HG02885 (cell line): Measurements from ENCODE around the gene TWIST2.

Experiments used
- ATAC-seq: cut with Tn5 transposase; IDR thresholded peaks from one replicate; pipeline ENCODE4 v1.9.1; 2021; ENCODE audit warnings: mild to moderate bottlenecking; ENCODE audit not compliant: unreplicated experiment, poor library complexity

TWIST2 gene

GRCh38 chr2:238835726-238836301 lies 12.1 kb upstream of the TWIST2 start:
- ATAC-seq = no peak

DNA sequence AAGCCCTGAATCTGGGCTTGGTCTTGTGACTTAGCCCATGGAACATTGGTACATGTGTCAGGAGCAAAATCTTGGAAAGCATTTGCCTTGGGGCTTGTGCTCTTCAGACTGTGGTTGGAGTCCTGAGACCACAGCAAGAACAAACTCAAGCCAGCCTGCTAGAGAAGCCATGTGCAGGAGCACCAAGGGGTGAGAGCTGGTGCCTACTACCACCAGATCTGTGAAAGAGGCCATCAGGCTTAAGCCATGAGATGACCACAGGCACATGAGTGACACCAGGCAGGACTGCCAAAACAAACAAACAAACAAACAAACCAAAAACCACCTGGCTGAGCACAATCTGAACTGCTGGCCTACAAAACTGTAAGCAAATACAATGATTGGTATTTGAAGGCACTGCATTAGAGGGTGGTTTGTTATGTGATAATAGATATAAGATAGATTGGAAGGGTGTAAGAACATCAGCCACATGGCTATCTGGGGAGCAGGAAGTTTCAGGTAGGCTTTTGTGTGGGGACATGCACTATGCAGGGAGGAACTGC lies 9.0 kb upstream of the TWIST2 start:
- ATAC-seq = no peak

DNA sequence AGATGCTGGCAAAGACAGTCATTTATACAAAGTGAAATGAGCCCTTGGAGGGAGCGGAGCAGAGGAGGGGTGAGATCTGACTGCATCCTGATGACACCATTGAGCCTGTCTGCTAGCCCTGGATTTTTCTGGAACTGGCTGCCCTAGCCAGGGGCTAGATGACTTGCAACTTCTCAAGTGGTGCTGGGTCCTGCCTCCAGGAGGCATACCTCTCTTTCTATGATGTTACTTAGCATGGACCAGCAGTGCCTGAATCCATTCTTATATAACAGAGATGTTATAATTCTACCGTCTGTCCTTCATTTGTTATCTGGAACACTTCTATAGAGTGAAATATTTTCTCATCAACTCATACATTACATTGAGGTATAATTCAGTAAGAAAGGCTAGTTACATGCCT lies 8.5 kb upstream of the TWIST2 start:
- no peak for ATAC-seq

DNA sequence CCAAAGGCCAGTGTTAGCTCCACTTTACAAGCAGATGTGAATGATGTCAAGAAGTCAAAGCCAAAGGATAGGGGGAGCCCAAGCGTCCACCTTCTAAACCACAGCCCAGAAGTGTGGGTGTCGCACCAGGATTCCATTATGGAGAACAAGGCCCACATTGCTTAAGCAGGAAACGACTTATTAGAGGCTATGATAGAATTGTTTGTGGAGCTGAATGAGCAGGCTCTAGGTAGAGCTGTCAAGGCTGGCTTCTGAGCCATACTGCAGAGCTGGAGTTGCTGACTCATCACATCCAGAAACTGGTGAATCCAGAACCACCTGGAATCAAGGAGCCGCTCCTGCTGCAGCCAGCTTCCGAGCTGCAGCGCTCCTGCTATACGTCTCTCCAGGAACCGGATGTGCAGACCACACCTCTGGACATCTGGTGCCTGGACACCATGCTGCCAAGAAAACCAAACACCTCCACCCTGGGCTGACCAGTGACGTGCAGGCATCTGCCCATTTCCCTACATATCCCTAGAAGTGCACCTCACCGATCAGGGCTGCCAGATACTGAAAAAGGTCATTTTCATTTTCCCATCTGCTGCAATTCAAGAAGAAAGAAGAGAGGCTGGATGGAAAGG lies 6.2 kb upstream of the TWIST2 start:
- no peak for ATAC-seq

DNA sequence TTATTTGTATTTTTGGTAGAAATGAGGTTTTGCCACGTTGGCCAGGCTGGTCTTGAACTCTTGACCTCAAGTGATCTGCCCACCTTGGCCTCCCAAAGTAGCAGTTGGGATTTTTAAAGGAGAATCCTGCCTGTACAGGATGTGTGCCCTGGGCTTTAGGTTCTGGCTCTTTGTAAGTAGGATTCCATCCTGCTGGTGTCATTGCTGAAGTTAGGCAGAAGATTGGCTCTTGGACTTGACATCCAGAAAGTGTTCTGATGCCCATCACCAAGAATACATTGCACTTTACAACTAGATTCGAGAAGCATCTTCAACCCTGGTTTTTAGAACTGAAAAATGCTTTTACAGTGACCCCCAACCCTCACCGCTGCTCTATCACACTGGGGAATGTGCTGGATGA lies 4.4 kb upstream of the TWIST2 start:
- no peak for ATAC-seq

GRCh38 chr2:238845583-238846377 lies 2.1 kb upstream of the TWIST2 start:
- no peak for ATAC-seq

DNA sequence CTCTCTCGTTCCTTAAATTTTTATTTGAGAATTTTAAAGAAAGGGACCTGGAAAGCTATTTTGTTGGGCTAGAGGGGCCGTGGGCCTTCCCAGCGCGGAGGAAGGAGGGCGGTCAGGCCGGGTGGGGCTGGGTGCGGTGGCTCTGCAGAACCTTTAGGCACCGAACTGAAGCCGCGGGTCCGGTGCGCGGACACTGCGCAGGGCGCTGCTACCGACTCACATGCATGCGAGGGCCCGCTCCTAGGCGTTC lies 1.6 kb upstream of the TWIST2 start:
- ATAC-seq = no peak

GRCh38 chr2:238846628-238847418 lies 1.1 kb upstream of the TWIST2 start:
- ATAC-seq = no peak

GRCh38 chr2:238847419-238847801 lies 475 bp upstream of the TWIST2 start:
- no peak for ATAC-seq

- ATAC-seq = no peak
These were observed 748 bp downstream of the TWIST2 start for GRCh38 chr2:238848691-238848975.

DNA sequence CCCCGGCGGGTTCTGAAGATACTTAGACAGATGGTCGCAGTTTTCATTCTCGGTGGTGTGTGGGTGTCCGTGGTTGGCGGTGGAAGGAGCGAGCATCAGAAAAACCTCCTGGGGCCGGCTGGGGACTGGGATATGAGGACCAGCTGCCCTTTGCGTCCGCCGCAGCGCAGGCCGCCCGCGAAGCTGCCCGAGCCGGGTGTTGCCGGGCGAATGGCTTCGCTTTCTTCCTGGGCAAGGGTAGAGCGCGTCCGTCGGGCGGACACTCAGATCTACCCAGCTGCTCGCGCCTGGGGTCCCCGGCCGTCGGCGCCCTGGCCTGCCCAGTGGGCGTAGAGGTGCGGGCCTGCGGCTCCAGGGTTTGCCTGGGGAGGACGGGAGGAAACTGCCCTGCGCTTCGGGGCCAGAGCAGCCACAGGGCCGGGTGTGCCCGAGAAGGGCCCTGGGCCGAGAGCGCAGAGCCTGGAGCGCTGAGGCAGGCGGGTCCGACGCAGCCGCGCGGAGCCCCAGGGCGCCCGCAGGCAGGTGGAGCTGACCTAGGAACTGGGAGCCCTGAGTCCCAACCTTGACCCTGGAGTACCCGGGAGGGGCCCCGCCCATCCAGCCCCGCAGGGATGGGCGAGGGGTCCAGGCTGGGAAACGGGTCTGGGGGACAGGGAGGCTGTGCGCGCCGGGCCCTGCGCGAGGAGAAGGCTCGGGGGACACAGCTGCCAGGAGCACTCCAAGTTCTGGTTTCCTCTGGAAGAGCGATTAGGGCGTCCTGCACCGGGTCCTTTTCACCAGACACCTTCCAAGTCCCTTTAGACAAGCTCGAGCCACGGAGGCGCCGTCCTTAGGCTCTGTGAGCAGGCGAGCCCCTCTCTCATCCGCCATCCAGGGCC lies 1.3 kb downstream of the TWIST2 start:
- no peak for ATAC-seq

DNA sequence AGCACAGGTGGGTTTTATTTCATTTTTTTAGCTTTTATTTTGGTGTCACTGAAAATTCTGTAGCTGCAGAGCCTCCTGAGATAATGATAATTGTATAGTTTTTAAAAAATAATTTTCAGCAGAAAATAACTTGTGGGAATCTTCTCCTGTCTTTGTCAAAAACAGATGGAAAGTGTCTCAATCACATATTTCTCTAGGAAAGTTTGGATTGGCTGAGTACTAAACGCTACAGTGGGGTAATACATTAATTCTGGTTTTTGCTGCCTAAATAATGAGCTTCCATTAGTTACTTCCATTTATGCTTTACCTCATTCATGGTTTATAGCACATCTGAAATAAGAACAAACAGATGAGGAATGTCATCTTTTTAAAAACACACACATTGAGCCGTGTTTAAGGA lies 2.2 kb downstream of the TWIST2 start:
- no peak for ATAC-seq

- ATAC-seq = no peak
These were observed 3.1 kb downstream of the TWIST2 start for GRCh38 chr2:238851026-238851425.

GRCh38 chr2:238851761-238852160 lies 3.9 kb downstream of the TWIST2 start:
- no peak for ATAC-seq

- ATAC-seq = no peak
These were observed 4.5 kb downstream of the TWIST2 start for GRCh38 chr2:238852206-238852869.

DNA sequence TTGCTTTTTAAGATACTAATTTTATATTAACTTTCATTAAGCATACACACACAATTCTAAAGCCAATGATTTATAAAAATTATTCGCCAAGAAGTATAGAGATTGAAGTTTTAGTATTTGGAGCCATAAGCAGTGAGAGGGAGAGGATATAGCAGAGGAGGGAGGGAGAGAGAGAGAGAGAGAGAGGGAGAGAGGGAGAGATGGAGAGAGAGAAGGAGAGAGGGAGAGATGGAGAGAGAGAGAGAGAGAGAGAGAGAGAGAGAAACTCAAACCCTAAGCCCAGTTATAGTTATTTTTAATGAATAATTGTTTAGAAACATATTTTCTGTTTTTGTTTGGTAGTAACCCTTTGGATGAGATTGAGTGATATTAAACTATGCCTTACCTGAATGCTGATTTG lies 5.3 kb downstream of the TWIST2 start:
- no peak for ATAC-seq

- ATAC-seq = no peak
These were observed 5.8 kb downstream of the TWIST2 start for GRCh38 chr2:238853721-238854120.

GRCh38 chr2:238854246-238854645 lies 6.4 kb downstream of the TWIST2 start:
- ATAC-seq = no peak

- ATAC-seq = no peak
These were observed 6.9 kb downstream of the TWIST2 start for GRCh38 chr2:238854699-238855229.
